Heart left ventricle (tissue), 13 donors: Measurements from ENCODE around the gene MPHOSPH8.

Experiments used
- POLR2A ChIP-seq, 2 donors: fragments of 450-650 bp; IDR thresholded peaks; one replicate each; pipeline ENCODE4 v1.6.1; 2017; ENCODE audit warnings: antibody characterized with exemption in 2 of 2, mild to moderate bottlenecking in 2 of 2, moderate library complexity in 2 of 2
- TF ChIP-seq, protein P1 (sequence below), 12 donors: fragments of 200-600 bp; sonication (generic) in 4 of 12; IDR thresholded peaks; one replicate each; pipeline versions ENCODE4 v1.5.0 to v1.8.0; 2018 to 2022; ENCODE audit warnings: antibody characterized with exemption in 12 of 12, mild to moderate bottlenecking in 5 of 12
- donor health status: ischemic (EF 13 %, LVEDD 7.1; RV severe dilation, severe dysfunction).
- donor health status: DM: no; HTN: yes; CAD: no.
- donor health status: DM: no; HTN: no; CAD: no.
- donor health status: ischemic (EF 25% LVEDD 6.9; RV normal size, moderate dysfunction).
- donor health status: ischemic (EF 25% LVEDD 5.7; RV mildly dilated, moderate dysfunction).
- donor health status: ischemic (EF 35%, LVEDD 5.7; RV mildly dilated, moderate dysfunction).
- donor health status: nonischemic (EF 11% LVEDD 7.7; RV severe dilation, severe dysfunction).
- donor health status: DM: yes; HTN: yes; CAD: no.
- donor health status: PGD.
- donor health status: ischemic (EF 29% LVEDD 5.4; RV normal size, mild dysfunction).
- donor health status: nonischemic (EF 23%, LVEDD 6.1; RV moderate dilation, normal function).

DNA sequence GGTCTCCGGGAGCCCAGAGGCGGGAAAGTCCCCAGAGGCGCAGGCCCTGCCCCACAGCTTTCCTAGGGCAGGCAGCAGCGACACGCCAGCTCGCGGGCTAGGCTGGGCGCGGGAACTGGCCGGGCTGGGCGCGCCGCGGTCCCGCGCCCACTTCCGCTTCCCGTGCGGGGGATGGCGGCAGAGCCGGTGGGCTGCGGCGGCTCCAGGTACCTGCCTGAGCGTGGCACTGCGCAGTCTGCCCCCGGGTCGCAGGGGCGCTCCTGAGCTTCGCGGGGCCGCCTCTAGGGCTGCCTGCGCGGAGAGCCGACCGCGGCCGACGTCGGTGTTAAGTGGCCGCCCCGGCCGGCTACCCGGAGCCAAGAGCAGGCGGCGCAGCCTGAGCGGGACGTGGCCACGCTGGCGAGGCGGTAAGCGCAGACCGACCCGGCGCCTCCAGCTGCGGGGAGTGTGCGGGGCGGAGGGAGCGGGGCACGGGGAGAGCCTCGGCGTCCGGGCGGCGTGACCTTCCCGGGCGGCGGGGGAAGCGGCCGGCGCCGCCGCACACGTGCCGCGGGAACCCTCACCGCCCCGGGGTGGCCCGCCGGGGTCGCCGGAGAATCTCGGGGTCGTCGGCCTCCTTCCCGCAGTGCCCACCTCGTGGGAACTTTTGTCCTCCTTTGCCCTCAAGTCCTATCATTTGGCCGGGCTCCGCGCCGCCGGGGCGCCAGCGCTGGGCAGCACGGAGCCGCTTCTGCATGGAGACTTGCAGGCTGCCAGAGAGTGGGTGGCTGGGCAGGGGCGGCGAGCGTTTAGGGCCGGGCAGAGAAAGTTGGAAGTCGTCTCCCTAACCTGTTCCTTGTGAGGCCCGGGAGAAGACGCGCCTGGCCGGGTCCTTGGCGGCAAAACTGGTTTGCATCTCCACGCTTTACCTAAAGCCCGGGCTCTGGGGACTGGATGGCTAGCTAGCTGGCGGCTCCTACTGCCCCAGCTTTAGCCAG lies 31.4 kb upstream of the MPHOSPH8 start:
- TF ChIP-seq, protein P1, sequence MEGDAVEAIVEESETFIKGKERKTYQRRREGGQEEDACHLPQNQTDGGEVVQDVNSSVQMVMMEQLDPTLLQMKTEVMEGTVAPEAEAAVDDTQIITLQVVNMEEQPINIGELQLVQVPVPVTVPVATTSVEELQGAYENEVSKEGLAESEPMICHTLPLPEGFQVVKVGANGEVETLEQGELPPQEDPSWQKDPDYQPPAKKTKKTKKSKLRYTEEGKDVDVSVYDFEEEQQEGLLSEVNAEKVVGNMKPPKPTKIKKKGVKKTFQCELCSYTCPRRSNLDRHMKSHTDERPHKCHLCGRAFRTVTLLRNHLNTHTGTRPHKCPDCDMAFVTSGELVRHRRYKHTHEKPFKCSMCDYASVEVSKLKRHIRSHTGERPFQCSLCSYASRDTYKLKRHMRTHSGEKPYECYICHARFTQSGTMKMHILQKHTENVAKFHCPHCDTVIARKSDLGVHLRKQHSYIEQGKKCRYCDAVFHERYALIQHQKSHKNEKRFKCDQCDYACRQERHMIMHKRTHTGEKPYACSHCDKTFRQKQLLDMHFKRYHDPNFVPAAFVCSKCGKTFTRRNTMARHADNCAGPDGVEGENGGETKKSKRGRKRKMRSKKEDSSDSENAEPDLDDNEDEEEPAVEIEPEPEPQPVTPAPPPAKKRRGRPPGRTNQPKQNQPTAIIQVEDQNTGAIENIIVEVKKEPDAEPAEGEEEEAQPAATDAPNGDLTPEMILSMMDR (IDR thresholded peaks at IDR 0.05): peak in 4 of 12 donors; percentile 14 to 34 (median 27)
- no peak for TF ChIP-seq POLR2A (IDR thresholded peaks at IDR 0.05)
